Right cardiac atrium (tissue), 5 donors: ENCODE results near the gene CYLD. TPM values are rescaled to one million over a fixed set of nuclear protein-coding genes. Genes with fewer than 3 reads are reported as not detected.

Source experiments
- ATAC-seq, 2 donors: fragments of 200-7000 bp; cut with Tn5 transposase; one replicate each; pipeline versions ENCODE4 v1.8.0 to v1.9.1; 2020; ENCODE audit warnings: moderate library complexity in 2 of 2, mild to moderate bottlenecking in 1 of 2
- DNase-seq, 3 donors: peaks; one replicate each; pipeline ENCODE4 v3.0.0-alpha.2; 2020
- H3K27ac ChIP-seq: one replicate; pipeline ENCODE4 v1.5.1; 2013; ENCODE audit warnings: mild to moderate bottlenecking, low read length, control low read depth, moderate library complexity
- H3K27me3 ChIP-seq: one replicate; pipeline ENCODE4 v1.6.1; 2013; ENCODE audit not compliant: control insufficient read depth, insufficient read depth
- H3K4me1 ChIP-seq: one replicate; pipeline ENCODE4 v1.6.1; 2013; ENCODE audit warnings: low read length; ENCODE audit not compliant: control insufficient read depth, insufficient read depth
- H3K4me3 ChIP-seq: one replicate; pipeline ENCODE4 v1.5.1; 2013; ENCODE audit warnings: low read length, control low read depth
- H3K9me3 ChIP-seq: one replicate; pipeline ENCODE4 v1.6.1; 2013; ENCODE audit warnings: low read length; ENCODE audit not compliant: control insufficient read depth
- WGBS: extraction: QIAGEN DNeasy Blood & Tissue Kit; methylation state at CpG from one replicate; pipeline ENCODE4 v1.1.7; 2013; 5-methylcytosine and 5-hydroxymethylcytosine counted together
- intact Hi-C, 4 donors: fragments of 100-400 bp; cut with DNase I; formaldehyde crosslinking; loops; one replicate each; pipeline versions ENCODE4 v1.11.0 to v1.14.0; 2022 to 2023
- microRNA-seq, 2 donors: library from miRNA; unstranded; fragments of <30 nt; microRNA quantifications; one replicate each; pipeline ENCODE4 v1.2.0, GENCODE V29; 2020 to 2021
- polyA plus RNA-seq: library from polyadenylated mRNA; stranded (reverse); fragments of 200-250 nt; gene quantifications from one replicate; pipeline ENCODE4 v1.2.3, GENCODE V29; 2013
- total RNA-seq, 4 donors: library from RNA; stranded (reverse); fragmentation: NEBNext Ultra II Directional; extraction: Animal tissue kit (Norgen Biotek cat#: 25700); gene quantifications; one replicate each; pipeline ENCODE4 v1.2.1, GENCODE V29; 2021
- donor health status: healthy with polysubstance abuse.
- donor health status: DM: no; HTN: yes; CAD: no.
- donor health status: DM: no; HTN: no; CAD: no.
- donor health status: DM: no; HTN: yes; CAD: no; lungs with severe emphysema.
- donor health status: DM: yes; HTN: yes; CAD: no.

CYLD gene
- total and polyA plus RNA-seq, 5 donors: 10.0 to 35.7 (median 32.9) TPM

GRCh38 chr16:50847166-50847565 is 105.3 kb downstream of the CYLD start:
- no peaks in the 10 kb centered on the region for H3K4me1 ChIP-seq
- H3K9me3 ChIP-seq: no peaks in the 10 kb centered on the region
- 73% methylated on average over 3 of the region's 3 CpGs for WGBS
- H3K4me3 ChIP-seq: no peak overlapping the region
- no peaks in the 10 kb centered on the region for H3K27me3 ChIP-seq
- intact Hi-C loops: no loop called here
- DNase-seq: no peak
- ATAC-seq: no peak
- H3K27ac ChIP-seq: no peak overlapping the region

DNA sequence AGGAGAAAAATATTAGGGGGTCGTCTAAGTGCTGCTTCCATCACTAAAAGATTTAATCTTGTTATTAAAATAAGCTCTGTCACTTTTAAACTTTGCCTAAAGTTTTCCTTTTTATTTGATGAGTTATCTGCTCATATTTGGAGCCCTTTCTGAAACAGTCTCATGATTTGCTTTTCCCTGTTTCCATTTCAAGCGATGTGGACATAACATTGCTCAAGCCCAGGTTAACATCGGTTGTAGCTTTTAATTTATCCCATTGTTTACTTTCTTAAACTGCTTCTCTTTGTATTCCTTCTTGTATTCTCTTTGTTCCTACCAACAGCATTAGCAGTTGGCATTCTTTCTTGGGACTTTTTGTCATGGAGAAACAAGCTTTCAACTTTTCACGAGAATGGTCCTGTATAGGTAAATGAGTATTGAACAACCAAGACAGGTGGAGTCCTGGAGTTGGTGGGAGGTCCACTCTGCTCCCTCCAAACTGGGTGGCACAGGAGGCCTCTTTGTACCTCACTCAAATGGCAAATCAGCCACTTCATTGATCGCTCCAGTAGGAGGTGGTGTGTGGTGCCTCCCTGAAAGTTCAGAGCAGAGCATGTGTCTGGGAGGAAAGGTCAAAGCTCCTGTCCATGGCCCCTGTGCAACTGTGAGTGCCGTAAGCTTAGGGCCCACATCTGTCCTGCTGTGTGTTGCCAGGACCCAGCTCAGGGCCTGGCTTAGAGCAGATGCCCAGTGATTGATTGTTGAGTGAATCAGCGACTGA is 107.0 kb downstream of the CYLD start:
- WGBS: 85% methylated on average over 7 of the region's 7 CpGs
- H3K27me3 ChIP-seq: no peaks in the 10 kb centered on the region
- ATAC-seq (no peak), DNase-seq (no peak)
- H3K9me3 ChIP-seq: no peaks in the 10 kb centered on the region
- no peak overlapping the region for H3K27ac ChIP-seq
- H3K4me3 ChIP-seq: no peak overlapping the region
- intact Hi-C loops: no loop called here
- no peaks in the 10 kb centered on the region for H3K4me1 ChIP-seq

Small RNAs within 50 kb of the gene (microRNA-seq; reads per million reads assigned to microRNA genes)
- gene MIR3181: 0 reads per million in 2 donors

Other genes starting within 250 kb of the CYLD start
- 1 to 10 TPM; 1.1 to 3.2 (median 2.1) TPM for gene NKD1, start 193.7 kb upstream of the CYLD start, total RNA-seq
- gene NKD1, start 193.7 kb upstream of the CYLD start, polyA plus RNA-seq: 0.68 TPM
- gene SNX20, start 60.8 kb upstream of the CYLD start, total RNA-seq: 1 to 10 TPM; 1.3 to 1.7 (median 1.3) TPM
- gene SNX20, start 60.8 kb upstream of the CYLD start, polyA plus RNA-seq: 0.34 TPM
- gene NOD2, start 48.5 kb upstream of the CYLD start, total RNA-seq: 1 to 10 TPM in 2 of 4 donors, under 1 TPM in 2; 0.74 to 1.5 (median 1.1) TPM
- 0.52 TPM for gene NOD2, start 48.5 kb upstream of the CYLD start, polyA plus RNA-seq